Endometrial microvascular endothelial cells (primary cell): ENCODE measurements around the gene ATP6V0D1. TPM values are rescaled to one million over a fixed set of nuclear protein-coding genes. Genes with fewer than 3 reads are reported as not detected.
"Not testable (repeated sequence)": the region's sequence is repeated elsewhere in the genome, so short reads cannot be mapped to it uniquely, and the experiment has no call there.

Experiments
- in situ Hi-C: cut with HindIII; loops from 2 replicates; pipeline ENCODE4 v1.10.0; 2017; ENCODE audit warnings: low sequenced_read_pairs, low pct_unique_long_range_greater_than_20kb; ENCODE audit errors: inconsistent ontology term
- total RNA-seq: library from RNA; depleted of rRNA; stranded (reverse); fragments of >200 nt; gene quantifications from one replicate; pipeline ENCODE4 v1.2.3, GENCODE V29; 2015; ENCODE audit errors: inconsistent ontology term

The ATP6V0D1 gene
- total RNA-seq, result 175 TPM

GRCh38 chr16:67480833-67481560 lies at the start of gene ATP6V0D1:
Gene ATP6V0D1 (minus strand): TSS chr16:67481157. CDS start chr16:67481086, 71 bp downstream.
- in situ Hi-C loops, result no loop called here

DNA sequence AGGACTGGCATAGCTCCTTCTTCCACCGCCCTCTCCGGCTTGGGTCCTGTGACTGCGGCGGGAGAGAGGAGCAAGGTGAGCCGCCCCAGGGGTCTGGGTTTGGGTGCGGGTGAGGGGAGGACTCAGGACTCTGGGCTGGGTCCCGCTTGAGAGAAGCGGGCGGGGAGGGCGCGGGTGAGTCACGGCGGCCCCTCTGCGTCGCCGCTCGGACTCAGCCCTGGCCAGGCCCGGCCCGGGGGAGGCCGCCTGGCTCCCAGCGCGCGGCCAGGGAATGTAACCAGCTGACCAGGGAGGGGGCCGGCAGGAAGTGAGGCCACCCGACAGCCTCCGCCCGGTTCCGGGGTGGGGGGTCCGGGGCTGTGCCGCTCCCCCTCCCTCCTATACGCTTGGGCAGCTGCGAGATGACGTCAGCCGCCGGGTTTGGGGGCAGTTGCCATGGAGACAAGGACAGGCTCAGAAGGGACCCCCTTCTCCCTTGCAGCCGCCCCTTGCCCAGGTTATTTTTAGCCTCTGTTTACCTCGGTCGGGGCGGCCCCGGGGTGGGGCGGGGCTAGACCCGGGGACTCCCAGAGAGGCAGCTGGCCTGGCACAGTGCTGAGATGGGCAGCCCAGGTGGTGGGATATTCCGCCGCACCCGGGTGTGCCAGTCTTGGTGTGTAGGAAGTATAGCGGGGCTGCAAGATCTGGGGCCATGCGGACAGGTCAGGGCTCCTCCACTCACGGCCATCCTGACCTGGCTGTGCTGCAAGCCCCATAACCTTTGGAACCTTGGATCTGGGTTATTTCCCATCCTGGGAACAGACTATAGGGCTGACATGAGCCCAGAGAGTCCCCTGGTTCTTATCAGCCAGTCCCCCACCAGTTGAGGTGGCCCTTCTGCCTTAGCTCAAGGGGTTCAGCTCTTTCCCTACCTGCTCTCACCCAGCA lies 49.3 kb upstream of the ATP6V0D1 start:
- in situ Hi-C loops, result no loop called here

- in situ Hi-C loops, result no loop called here
Observed at GRCh38 chr16:67529582-67530012, 48.6 kb upstream of the ATP6V0D1 start.

DNA sequence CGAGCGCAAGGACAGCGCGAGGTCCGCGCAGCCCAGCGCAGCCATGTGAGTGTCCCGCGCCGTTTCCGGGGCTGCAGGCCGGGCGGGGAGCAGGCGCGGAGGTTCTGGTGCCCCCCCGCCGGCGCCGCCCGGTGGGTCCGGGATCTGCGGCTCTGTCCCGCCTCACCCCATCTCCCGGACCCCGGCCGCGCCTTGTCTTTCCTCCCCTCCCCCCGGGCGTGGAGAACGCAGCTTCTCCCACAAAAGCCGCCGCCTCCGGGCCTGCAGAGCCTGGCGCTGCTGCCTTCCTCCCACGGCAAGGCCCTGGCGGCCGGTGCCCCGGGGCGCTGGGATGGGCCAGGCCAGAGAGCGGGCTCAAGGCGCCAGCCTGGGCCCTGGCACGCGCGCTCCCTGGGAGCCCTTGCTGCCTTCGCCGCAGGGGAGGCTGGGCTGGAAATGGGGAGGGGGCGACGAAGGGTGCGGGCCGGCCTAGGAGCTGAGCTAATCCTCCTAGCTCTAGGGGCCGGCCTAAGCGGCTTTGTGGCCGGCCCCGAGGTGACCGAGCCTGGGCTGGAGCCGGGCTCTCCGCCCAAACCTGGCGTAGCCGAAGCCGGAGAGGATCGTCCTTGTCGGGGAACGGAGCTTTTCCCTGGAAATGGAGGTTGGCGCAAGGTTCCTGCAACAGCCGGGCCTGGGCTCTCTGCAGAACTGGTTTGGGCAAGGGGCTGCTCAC lies 48.1 kb upstream of the ATP6V0D1 start:
- in situ Hi-C loops, result no loop called here

GRCh38 chr16:67528222-67528869 lies 47.4 kb upstream of the ATP6V0D1 start, which contains the start of gene RIPOR1:
Gene RIPOR1 (plus strand): TSS chr16:67528829. CDS start chr16:67538447, 9,618 bp downstream.
- in situ Hi-C loops, result no loop called here

GRCh38 chr16:67526149-67526791 lies 45.3 kb upstream of the ATP6V0D1 start:
- in situ Hi-C loops, result no loop called here

DNA sequence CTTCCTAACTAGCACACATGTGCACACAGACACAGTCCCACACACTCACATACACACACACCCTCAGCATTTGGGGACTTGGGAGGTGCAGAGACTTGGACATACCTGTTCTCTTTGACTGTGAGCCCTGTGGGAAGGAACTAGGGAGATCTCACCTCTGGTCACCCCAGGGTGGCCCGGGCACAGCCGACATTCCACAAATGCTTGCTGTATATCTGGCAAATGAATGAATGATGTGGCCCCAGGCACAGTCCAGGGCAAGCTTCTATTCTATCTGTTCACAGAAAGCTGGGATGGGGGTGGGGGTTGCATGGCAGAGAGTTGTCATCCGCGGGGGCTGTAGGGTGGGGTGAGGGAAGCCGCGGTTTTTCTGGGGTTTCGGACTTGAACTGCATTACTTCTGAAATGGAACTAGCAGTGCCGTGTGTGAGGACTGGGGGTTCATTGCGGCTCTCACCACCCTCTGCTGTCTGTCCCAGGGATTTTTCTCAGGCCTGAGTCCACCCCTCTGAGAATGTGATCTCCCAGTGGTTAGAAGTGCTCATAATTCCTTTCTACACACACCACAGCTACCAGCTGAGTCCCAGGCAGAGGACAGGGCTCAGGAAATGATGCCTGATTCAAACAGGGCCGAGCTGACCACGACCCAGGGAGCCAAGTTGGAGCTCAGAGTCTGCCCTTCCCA lies 44.4 kb upstream of the ATP6V0D1 start:
- in situ Hi-C loops, result no loop called here

DNA sequence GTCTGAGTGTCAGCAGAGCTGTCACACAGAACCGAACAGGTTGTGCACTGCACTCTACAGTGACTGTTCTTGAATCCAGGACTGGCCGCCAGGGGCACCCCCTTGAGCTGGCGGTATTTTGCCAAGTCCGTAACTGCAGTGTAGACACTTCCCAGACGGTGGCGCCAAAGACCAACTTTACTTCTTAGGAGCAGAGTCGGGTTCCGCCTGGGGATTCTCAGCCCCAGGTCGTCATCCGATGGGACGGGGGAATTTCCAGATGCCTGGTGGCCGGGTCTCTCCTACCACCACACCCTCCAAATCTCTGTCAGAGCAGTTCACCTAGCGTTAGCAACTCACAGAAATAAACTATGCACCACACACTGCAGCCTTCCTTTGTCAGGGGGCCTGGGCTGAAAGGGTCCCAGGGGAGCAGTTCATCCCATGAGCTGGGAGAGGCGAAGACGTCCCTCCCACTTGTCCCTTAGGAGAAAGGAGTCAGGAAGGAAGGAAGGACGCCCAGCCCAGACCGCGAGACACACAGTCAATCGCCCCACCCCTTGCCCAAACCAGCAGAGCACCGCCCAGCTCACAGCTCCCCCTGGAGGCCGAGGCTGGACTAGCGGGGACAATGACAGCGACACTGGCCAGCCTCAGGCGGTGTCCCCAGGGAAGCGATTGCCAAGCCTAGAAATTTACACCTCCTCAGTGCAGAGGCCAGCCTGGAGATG lies 40.3 kb upstream of the ATP6V0D1 start:
- in situ Hi-C loops, result no loop called here

DNA sequence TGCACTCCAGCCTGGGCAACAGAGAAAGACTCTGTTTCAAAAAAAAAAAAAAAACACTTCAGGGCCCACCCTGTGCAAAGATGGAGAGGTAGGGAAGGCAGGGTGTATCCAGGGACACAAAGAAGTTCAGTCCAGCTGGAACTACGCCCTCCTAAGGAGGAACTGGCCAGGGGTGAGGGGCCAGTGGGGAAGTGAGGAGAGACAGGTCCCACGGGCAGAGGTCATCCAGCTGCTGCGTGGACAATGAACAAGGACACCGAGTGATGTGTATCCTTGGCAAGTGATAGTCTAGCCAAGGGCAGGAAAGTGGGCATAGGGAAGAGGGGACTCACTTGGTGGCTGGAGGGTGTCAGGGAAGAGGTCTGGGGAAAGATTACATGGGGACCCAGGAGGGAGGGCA lies 38.3 kb upstream of the ATP6V0D1 start:
- in situ Hi-C loops, result no loop called here

GRCh38 chr16:67518676-67519075 lies 37.7 kb upstream of the ATP6V0D1 start:
- in situ Hi-C loops, result no loop called here

- in situ Hi-C loops, result no loop called here
Observed at GRCh38 chr16:67517661-67518423, 36.9 kb upstream of the ATP6V0D1 start.

DNA sequence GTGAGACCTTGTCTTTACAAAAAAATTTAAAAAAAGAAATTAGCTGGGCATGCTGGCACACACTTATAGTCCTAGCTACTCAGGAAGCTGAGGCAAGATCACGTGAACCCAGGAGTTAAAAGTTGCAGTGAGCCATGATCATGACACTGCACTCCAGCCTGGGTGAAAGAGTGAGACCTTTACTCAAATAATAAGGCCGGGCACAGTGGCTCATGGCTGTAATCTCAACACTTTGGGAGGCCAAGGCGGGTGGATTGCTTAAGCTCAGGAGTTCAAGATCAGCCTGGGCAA lies 36.1 kb upstream of the ATP6V0D1 start:
- in situ Hi-C loops, result no loop called here

- in situ Hi-C loops, result no loop called here
Observed at GRCh38 chr16:67516296-67517154, 35.6 kb upstream of the ATP6V0D1 start.

- in situ Hi-C loops, result no loop called here
Observed at GRCh38 chr16:67514382-67514828, 33.4 kb upstream of the ATP6V0D1 start.

DNA sequence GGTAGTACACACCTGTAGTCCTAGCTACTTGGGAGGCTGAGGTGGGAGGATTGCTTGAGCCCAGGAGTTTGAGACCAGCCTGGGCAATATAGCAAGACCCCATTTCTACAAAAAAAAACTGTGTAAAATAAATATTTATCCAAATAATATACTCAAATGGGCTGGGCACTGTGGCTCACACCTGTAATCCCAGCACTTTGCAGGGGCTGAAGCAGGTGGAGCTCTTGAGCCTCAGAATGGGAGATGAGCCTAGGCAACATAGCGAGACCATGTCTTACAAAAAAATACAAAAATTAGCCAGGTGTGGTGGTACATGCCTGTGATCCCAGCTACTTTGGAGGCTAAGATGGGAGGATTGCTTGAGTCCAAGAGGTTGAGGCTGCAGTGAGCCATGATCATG lies 32.9 kb upstream of the ATP6V0D1 start:
- in situ Hi-C loops, result not testable (repeated sequence)

DNA sequence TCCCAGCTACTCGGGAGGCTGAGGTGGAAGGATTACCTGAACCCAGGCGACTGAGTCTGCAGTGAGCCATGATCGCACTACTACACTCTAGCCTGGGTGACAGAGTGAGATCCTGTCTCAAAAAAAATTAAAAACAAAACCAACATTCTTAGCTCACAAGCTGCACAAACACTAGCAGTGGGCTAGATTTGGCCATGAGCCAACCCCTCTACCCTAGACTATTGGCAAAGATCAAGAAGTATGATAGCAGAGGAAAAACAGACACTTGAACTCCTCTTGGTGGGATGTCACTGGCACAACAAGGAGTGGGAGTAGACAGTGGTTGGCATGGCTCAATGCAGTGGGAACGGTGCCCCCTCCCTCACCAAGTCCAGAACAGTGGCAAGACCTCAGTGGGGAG lies 28.1 kb upstream of the ATP6V0D1 start:
- in situ Hi-C loops, result no loop called here
